GM12878 (cell line): ENCODE measurements around the gene CD34.

ENCODE experiments used
- ESRRA ChIP-seq: IDR thresholded peaks from 2 replicates; pipeline ENCODE4 v1.6.1; 2012; ENCODE audit warnings: mild to moderate bottlenecking, low read length, improper control_type of control experiment
- HDGF ChIP-seq: fragments of 450-650 bp; IDR thresholded peaks from 2 replicates; pipeline ENCODE4 v1.6.1; 2016; ENCODE audit warnings: antibody characterized with exemption
- KDM1A ChIP-seq: fragments of 200-600 bp; sonication (generic); IDR thresholded peaks from 2 replicates; pipeline ENCODE4 v1.6.1; 2016; ENCODE audit warnings: borderline replicate concordance
- MXI1 ChIP-seq: fragments of 150-350 bp; IDR thresholded peaks from 2 replicates; pipeline ENCODE4 v1.6.1; 2011; ENCODE audit warnings: low read depth, mild to moderate bottlenecking, inconsistent platforms, low read length, improper control_type of control experiment
- MYC ChIP-seq: IDR thresholded peaks from 2 replicates; pipeline ENCODE4 v1.6.1; 2011; ENCODE audit warnings: mild to moderate bottlenecking, low read length, moderate library complexity, inconsistent platforms; ENCODE audit not compliant: insufficient read depth, insufficient replicate concordance, insufficient read length, severe bottlenecking
- NFYB ChIP-seq: IDR thresholded peaks from 2 replicates; pipeline ENCODE4 v1.6.1; 2011; ENCODE audit warnings: low read depth, mild to moderate bottlenecking, low read length, improper control_type of control experiment, moderate library complexity; ENCODE audit not compliant: insufficient read depth
- NR2C2 ChIP-seq: IDR thresholded peaks from 2 replicates; pipeline ENCODE4 v1.6.1; 2011; ENCODE audit warnings: borderline replicate concordance, low read depth; ENCODE audit not compliant: control insufficient read depth, insufficient read length
- PAX5 ChIP-seq: IDR thresholded peaks from 2 replicates; pipeline ENCODE4 v1.6.1; 2011; ENCODE audit warnings: low read depth, low read length, borderline replicate concordance
- POLR2A ChIP-seq: IDR thresholded peaks from 2 replicates; pipeline ENCODE4 v1.6.1; 2011; ENCODE audit warnings: low read depth, mild to moderate bottlenecking, low read length
- POLR2AphosphoS5 ChIP-seq: IDR thresholded peaks from 2 replicates; pipeline ENCODE4 v1.6.1; 2011; ENCODE audit warnings: mild to moderate bottlenecking, low read length, inconsistent platforms
- TCF7 ChIP-seq: IDR thresholded peaks from 2 replicates; pipeline ENCODE4 v1.6.1; 2014; ENCODE audit warnings: antibody characterized with exemption, borderline replicate concordance
- ZNF24 ChIP-seq: fragments of 450-650 bp; IDR thresholded peaks from 2 replicates; pipeline ENCODE4 v1.6.1; 2017; ENCODE audit warnings: antibody characterized with exemption, mild to moderate bottlenecking
- TF ChIP-seq, protein P1 (sequence below), 3 experiments: IDR thresholded peaks in 2 of 3; conservative IDR thresholded peaks in 1 of 3; 2 replicates each; pipeline ENCODE4 v1.5.1; 2011; ENCODE audit warnings: low read depth in 3 of 3, low read length in 3 of 3, mild to moderate bottlenecking in 3 of 3, control low read depth in 2 of 3, moderate library complexity in 2 of 3, inconsistent platforms in 1 of 3, mixed read lengths in 1 of 3; ENCODE audit not compliant: control insufficient read depth in 2 of 3, insufficient read depth in 1 of 3; ENCODE audit errors: extremely low read depth in 1 of 3
- TF ChIP-seq, protein P2 (sequence below): fragments of 450-650 bp; IDR thresholded peaks from 2 replicates; pipeline ENCODE4 v1.6.1; 2018; ENCODE audit warnings: borderline replicate concordance, mild to moderate bottlenecking; ENCODE audit not compliant: partially characterized antibody

DNA sequence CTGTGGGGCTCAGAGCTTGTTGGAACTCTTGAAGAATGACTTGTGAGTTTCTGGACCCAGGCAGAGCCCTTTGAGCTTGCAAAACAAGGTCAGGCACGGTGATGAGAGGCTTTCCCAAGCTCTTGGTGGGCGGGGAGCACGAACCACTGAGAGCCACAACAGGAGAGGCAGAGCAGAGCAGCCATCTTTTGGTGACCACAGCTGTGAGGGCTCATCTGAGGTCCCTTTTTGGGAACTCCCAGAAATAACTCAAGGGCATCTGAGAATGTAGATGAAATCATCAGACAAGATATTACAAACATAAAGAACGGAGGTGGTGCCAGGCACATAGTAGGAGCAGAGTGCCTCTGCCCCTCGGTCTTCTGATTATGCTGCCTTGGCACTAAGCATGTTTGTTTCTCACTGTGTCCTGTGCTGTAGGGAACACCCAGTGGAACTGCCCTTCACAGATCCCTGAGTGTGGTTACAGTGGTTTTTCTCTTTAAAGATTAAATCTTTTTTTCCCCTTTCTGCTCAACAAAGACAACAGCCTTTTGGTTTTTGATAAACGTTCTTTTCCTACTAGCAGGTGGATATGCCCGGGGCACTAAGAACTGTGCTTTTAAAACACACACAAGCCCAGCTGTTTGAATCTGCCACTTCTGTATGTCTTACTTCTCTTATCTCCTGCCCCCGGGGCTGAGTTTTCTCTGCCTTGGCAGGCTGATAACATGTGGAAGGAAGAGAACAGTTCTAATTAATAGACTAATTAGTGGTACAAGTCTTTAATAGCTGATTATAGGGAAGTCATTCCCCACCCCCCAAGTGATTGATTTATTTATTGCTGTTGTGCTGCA is 37.7 kb downstream of the CD34 start:
- TF ChIP-seq MYC (no peak), TCF7 (no peak), KDM1A (no peak), HDGF (no peak), PAX5 (no peak), POLR2A (no peak), MXI1 (no peak), ESRRA (no peak), NR2C2 (no peak), ZNF24 (no peak), POLR2AphosphoS5 (no peak), NFYB (no peak)
- TF ChIP-seq, protein P1, sequence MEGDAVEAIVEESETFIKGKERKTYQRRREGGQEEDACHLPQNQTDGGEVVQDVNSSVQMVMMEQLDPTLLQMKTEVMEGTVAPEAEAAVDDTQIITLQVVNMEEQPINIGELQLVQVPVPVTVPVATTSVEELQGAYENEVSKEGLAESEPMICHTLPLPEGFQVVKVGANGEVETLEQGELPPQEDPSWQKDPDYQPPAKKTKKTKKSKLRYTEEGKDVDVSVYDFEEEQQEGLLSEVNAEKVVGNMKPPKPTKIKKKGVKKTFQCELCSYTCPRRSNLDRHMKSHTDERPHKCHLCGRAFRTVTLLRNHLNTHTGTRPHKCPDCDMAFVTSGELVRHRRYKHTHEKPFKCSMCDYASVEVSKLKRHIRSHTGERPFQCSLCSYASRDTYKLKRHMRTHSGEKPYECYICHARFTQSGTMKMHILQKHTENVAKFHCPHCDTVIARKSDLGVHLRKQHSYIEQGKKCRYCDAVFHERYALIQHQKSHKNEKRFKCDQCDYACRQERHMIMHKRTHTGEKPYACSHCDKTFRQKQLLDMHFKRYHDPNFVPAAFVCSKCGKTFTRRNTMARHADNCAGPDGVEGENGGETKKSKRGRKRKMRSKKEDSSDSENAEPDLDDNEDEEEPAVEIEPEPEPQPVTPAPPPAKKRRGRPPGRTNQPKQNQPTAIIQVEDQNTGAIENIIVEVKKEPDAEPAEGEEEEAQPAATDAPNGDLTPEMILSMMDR (IDR thresholded peaks at IDR 0.05 in 2 of 3, conservative IDR thresholded peaks at IDR 0.05 in 1 of 3; ENCODE audit: control insufficient read depth in 2 of 3, extremely low read depth in 1 of 3, insufficient read depth in 1 of 3, low read depth in 3 of 3, low read length in 3 of 3): no peak
- TF ChIP-seq, protein P2, sequence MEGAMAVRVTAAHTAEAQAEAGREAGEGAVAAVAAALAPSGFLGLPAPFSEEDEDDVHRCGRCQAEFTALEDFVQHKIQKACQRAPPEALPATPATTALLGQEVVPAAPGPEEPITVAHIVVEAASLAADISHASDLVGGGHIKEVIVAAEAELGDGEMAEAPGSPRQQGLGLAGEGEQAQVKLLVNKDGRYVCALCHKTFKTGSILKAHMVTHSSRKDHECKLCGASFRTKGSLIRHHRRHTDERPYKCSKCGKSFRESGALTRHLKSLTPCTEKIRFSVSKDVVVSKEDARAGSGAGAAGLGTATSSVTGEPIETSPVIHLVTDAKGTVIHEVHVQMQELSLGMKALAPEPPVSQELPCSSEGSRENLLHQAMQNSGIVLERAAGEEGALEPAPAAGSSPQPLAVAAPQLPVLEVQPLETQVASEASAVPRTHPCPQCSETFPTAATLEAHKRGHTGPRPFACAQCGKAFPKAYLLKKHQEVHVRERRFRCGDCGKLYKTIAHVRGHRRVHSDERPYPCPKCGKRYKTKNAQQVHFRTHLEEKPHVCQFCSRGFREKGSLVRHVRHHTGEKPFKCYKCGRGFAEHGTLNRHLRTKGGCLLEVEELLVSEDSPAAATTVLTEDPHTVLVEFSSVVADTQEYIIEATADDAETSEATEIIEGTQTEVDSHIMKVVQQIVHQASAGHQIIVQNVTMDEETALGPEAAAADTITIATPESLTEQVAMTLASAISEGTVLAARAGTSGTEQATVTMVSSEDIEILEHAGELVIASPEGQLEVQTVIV: no peak
